Muscle layer of colon (tissue), 2 donors: ENCODE measurements around the gene SCAP.

Experiments used
- H3K27ac ChIP-seq: one replicate; pipeline ENCODE4 v1.7.0; 2013; ENCODE audit warnings: low read depth, mild to moderate bottlenecking, low read length, moderate library complexity
- H3K27me3 ChIP-seq, 2 donors: one replicate each; pipeline ENCODE4 v1.7.0; 2013; ENCODE audit warnings: low read length in 2 of 2, mild to moderate bottlenecking in 2 of 2; ENCODE audit not compliant: insufficient read depth in 2 of 2, control insufficient read depth in 1 of 2
- H3K36me3 ChIP-seq: one replicate; pipeline ENCODE4 v1.7.0; 2013; ENCODE audit warnings: mild to moderate bottlenecking, low read length; ENCODE audit not compliant: insufficient read depth
- H3K4me1 ChIP-seq: one replicate; pipeline ENCODE4 v1.7.0; 2013; ENCODE audit warnings: mild to moderate bottlenecking, low read length; ENCODE audit not compliant: insufficient read depth
- H3K4me3 ChIP-seq, 2 donors: one replicate each; pipeline ENCODE4 v1.7.0; 2013; ENCODE audit warnings: low read length in 2 of 2, low read depth in 1 of 2, mild to moderate bottlenecking in 1 of 2, moderate library complexity in 1 of 2
- H3K9ac ChIP-seq: one replicate; pipeline ENCODE4 v1.7.0; 2013; ENCODE audit warnings: low read length
- H3K9me3 ChIP-seq: one replicate; pipeline ENCODE4 v1.7.0; 2013; ENCODE audit warnings: mild to moderate bottlenecking, low read length
- donor health status: abdominal sarcoma.
- donor health status: Adenocarcinoma of cecum.

The SCAP gene

DNA sequence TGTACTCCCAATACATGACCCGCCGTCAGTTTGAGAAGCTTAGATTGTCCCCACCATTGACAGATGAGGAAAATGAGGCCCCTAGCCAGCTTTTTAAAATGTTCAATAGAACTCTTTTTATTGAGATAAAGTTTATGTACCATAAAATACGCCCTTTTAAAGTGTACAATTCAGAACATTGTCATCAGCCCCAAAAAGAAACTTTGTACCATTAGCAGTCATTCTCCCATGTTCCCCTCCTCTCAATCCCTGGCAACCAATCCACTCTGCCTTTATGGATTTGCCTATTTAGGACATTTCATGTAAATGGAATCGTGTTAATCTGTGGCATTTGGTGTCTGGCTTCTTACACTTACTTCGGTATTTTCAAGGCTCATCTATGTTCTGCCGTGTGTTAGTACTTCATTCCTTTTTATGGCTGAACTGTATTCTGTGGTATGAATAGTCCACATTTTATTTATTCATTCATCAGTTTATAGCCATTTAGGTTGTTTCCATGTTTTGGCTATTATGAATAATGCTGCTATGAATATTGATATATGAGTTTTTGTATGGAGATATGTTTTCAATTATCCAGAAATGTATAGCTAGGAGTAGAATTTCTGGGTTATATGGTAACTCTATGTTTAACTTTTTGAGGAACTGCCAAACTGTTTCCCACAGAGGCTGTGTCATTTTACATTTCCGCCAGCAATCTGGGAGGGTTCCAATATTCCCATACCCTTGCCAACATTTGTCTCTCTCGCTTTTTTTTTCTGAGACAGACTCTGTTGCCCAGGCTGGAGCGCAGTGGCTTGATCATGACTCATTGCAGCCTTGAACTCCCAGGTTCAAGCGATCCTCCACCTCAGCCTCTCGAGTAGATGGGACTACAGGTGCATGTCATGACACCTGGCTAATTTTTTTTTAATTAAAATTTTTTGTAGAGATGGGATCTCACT lies 110.3 kb downstream of the SCAP start:
- Histone ChIP-seq H3K4me1 (peaks cover 9% of the 10 kb centered on the region), H3K9ac (no peak overlapping the region), H3K4me3 (no peak overlapping the region), H3K27me3 (peaks cover 0 to 4% of the 10 kb centered on the region in 2 donors), H3K27ac (no peak overlapping the region), H3K36me3 (no peaks in the 10 kb centered on the region), H3K9me3 (no peaks in the 10 kb centered on the region)
